Smooth muscle cell (in vitro differentiated cells): Measurements from ENCODE around the gene RGS1. TPM values are rescaled to one million over a fixed set of nuclear protein-coding genes. Genes with fewer than 3 reads are reported as not detected.

Experiments
- DNase-seq: peaks from one replicate; lab custom pipeline; 2025; ENCODE audit not compliant: unreplicated experiment; lab: John Stamatoyannopoulos, UW
- H2AFZ ChIP-seq: fragments of 200-600 bp; sonication (generic); 2 replicates; pipeline ENCODE4 v1.6.0; 2016; ENCODE audit warnings: antibody characterized with exemption, low read depth, mild to moderate bottlenecking
- H3F3A ChIP-seq: fragments of 200-600 bp; sonication (generic); 2 replicates; pipeline ENCODE4 v1.6.0; 2017; ENCODE audit warnings: antibody characterized with exemption, low read depth
- H3K27ac ChIP-seq: fragments of 200-600 bp; sonication (generic); 2 replicates; pipeline ENCODE4 v1.5.1; 2016; ENCODE audit warnings: low read depth, mild to moderate bottlenecking
- H3K27me3 ChIP-seq: fragments of 200-600 bp; sonication (generic); 2 replicates; pipeline ENCODE4 v1.6.1; 2016; ENCODE audit warnings: low read depth, mild to moderate bottlenecking
- H3K36me3 ChIP-seq: fragments of 200-600 bp; sonication (generic); 2 replicates; pipeline ENCODE4 v1.5.1; 2016; ENCODE audit warnings: low read depth
- H3K4me1 ChIP-seq: fragments of 200-600 bp; sonication (generic); 2 replicates; pipeline ENCODE4 v1.5.1; 2016; ENCODE audit warnings: low read depth
- H3K4me2 ChIP-seq: fragments of 200-600 bp; sonication (generic); 2 replicates; pipeline ENCODE4 v1.6.0; 2016; ENCODE audit warnings: mild to moderate bottlenecking
- H3K4me3 ChIP-seq: fragments of 200-600 bp; sonication (generic); 2 replicates; pipeline ENCODE4 v1.5.1; 2016; ENCODE audit warnings: mild to moderate bottlenecking
- H3K79me2 ChIP-seq: fragments of 200-600 bp; sonication (generic); 2 replicates; pipeline ENCODE4 v1.6.0; 2016; ENCODE audit warnings: low read depth, mild to moderate bottlenecking
- H3K9ac ChIP-seq: fragments of 200-600 bp; sonication (generic); 2 replicates; pipeline ENCODE4 v1.6.0; 2016; ENCODE audit warnings: low read depth
- H3K9me3 ChIP-seq: fragments of 200-600 bp; sonication (generic); replicated peaks from 2 replicates; pipeline ENCODE4 v1.5.1; 2016; ENCODE audit warnings: low read depth
- H4K20me1 ChIP-seq: fragments of 200-600 bp; sonication (generic); 2 replicates; pipeline ENCODE4 v1.6.0; 2016; ENCODE audit warnings: low read depth
- CTCF ChIP-seq: fragments of 200-600 bp; sonication (generic); IDR thresholded peaks from 2 replicates; pipeline ENCODE4 v1.5.1; 2017; ENCODE audit warnings: borderline replicate concordance, mild to moderate bottlenecking, antibody characterized with exemption; ENCODE audit not compliant: insufficient read depth, poor library complexity, severe bottlenecking
- WGBS: methylation state at CpG from one replicate; pipeline ENCODE4 v1.1.7; 2016; ENCODE audit warnings: low lambda C conversion rate; 5-methylcytosine and 5-hydroxymethylcytosine counted together
- polyA plus RNA-seq: library from polyadenylated mRNA; unstranded; fragments of >200 nt; fragmentation: Nextera tagmentation; extraction: Ambion mirVana; gene quantifications from 2 replicates; pipeline ENCODE4 v1.2.1, GENCODE V29; 2016
- total RNA-seq: library from RNA; depleted of rRNA; stranded (reverse); fragments of >200 nt; gene quantifications from 2 replicates; pipeline ENCODE4 v1.2.3, GENCODE V29; 2014

Gene RGS1
- total and polyA plus RNA-seq, 2 experiments from 2014 or later = 119 to 224 TPM

GRCh38 chr1:192602757-192603156, 27.2 kb downstream of the RGS1 start:
- Histone ChIP-seq H4K20me1 (no peaks in the 10 kb centered on the region), H3F3A (no peaks in the 10 kb centered on the region), H3K9me3 (no peaks in the 10 kb centered on the region), H3K4me3 (no peak overlapping the region), H3K27me3 (no peaks in the 10 kb centered on the region), H3K4me1 (peaks cover 9% of the 10 kb centered on the region), H3K36me3 (no peaks in the 10 kb centered on the region), H3K4me2 (no peak overlapping the region), H3K79me2 (no peaks in the 10 kb centered on the region), H2AFZ (peak overlapping the region; percentile 32), H3K27ac (peak overlapping the region; percentile 12), H3K9ac (peak overlapping the region; percentile 15)
- no peak for DNase-seq
- 67% methylated on average over 1 of the region's 1 CpG for WGBS
- TF ChIP-seq CTCF = no peak

- H3K4me2 ChIP-seq = no peak overlapping the region
- no peaks in the 10 kb centered on the region for H3K9me3 ChIP-seq
- DNase-seq = no peak
Measured at GRCh38 chr1:192603218-192603787, 27.7 kb downstream of the RGS1 start.

GRCh38 chr1:192604979-192605620, 29.5 kb downstream of the RGS1 start:
- H2AFZ ChIP-seq = no peak overlapping the region
- H3F3A ChIP-seq = no peaks in the 10 kb centered on the region
- peak overlapping the region; percentile 93 for H3K27ac ChIP-seq
- peak overlapping the region; percentile 52 for H3K4me2 ChIP-seq
- no peaks in the 10 kb centered on the region for H3K9me3 ChIP-seq
- no peaks in the 10 kb centered on the region for H4K20me1 ChIP-seq
- no peaks in the 10 kb centered on the region for H3K36me3 ChIP-seq
- no peak for TF ChIP-seq CTCF
- H3K27me3 ChIP-seq = no peaks in the 10 kb centered on the region
- WGBS = 29% methylated on average over 3 of the region's 3 CpGs
- no peak overlapping the region for H3K4me3 ChIP-seq
- no peaks in the 10 kb centered on the region for H3K79me2 ChIP-seq
- H3K4me1 ChIP-seq = peaks cover 9% of the 10 kb centered on the region
- no peak for DNase-seq
- H3K9ac ChIP-seq = peak overlapping the region; percentile 82

More at GRCh38 chr1:192603218-192603787, 27.7 kb downstream of the RGS1 start:
- Histone ChIP-seq H3F3A (no peaks in the 10 kb centered on the region), H3K79me2 (no peaks in the 10 kb centered on the region), H3K4me1 (peaks cover 9% of the 10 kb centered on the region), H3K36me3 (no peaks in the 10 kb centered on the region), H4K20me1 (no peaks in the 10 kb centered on the region), H3K4me3 (no peak overlapping the region), H3K27me3 (no peaks in the 10 kb centered on the region), H3K9ac (peak overlapping the region; percentile 15), H2AFZ (peak overlapping the region; percentile 32), H3K27ac (peak overlapping the region; percentile 12)
- 83% methylated on average over 3 of the region's 3 CpGs for WGBS
- no peak for TF ChIP-seq CTCF
